A673 (cell line): Measurements from ENCODE around the gene PPOX. TPM values are rescaled to one million over a fixed set of nuclear protein-coding genes. Genes with fewer than 3 reads are reported as not detected.

ENCODE experiments used
- BruUV-seq: library from RNA; stranded (reverse); fragments of 400-500 nt; replicated peaks from 2 replicates; lab custom pipeline; 2021; lab: Mats Ljungman, UMichigan
- CTCF ChIA-PET: fragments of 300-600 bp; sonication (Branson Sonifier 250); formaldehyde crosslinking; loops from one replicate; lab custom pipeline; 2022; ENCODE audit warnings: antibody characterized with exemption; lab: Charles Lee
- POLR2A ChIA-PET: fragments of 300-600 bp; sonication (Branson Sonifier 250); formaldehyde crosslinking; loops from one replicate; lab custom pipeline; 2022; ENCODE audit warnings: antibody characterized with exemption; ENCODE audit not compliant: low non-redundant PET; lab: Charles Lee
- DNase-seq: peaks from one replicate; pipeline ENCODE4 v3.0.0-alpha.2; 2015; ENCODE audit warnings: low spot score
- H3K27ac ChIP-seq: fragments of 200-600 bp; sonication (generic); 2 replicates; pipeline ENCODE4 v1.5.1; 2016; ENCODE audit warnings: mixed run types, low read depth, mild to moderate bottlenecking, mixed read lengths, antibody characterized with exemption, low read length; ENCODE audit not compliant: poor library complexity, severe bottlenecking
- H3K27me3 ChIP-seq: fragments of 200-600 bp; sonication (generic); replicated peaks from 2 replicates; pipeline ENCODE4 v1.6.1; 2017; ENCODE audit warnings: mixed run types, low read depth, mild to moderate bottlenecking, mixed read lengths, antibody characterized with exemption, low read length; ENCODE audit not compliant: insufficient read depth, poor library complexity
- H3K36me3 ChIP-seq: fragments of 200-600 bp; sonication (generic); 2 replicates; pipeline ENCODE4 v1.6.1; 2016; ENCODE audit warnings: mixed run types, mild to moderate bottlenecking, mixed read lengths, antibody characterized with exemption, low read length; ENCODE audit not compliant: insufficient read depth, poor library complexity, severe bottlenecking
- H3K4me1 ChIP-seq: fragments of 200-600 bp; sonication (generic); 2 replicates; pipeline ENCODE4 v1.6.1; 2017; ENCODE audit warnings: mixed run types, mild to moderate bottlenecking, mixed read lengths, antibody characterized with exemption, low read length; ENCODE audit not compliant: insufficient read depth, poor library complexity, severe bottlenecking
- H3K4me3 ChIP-seq: fragments of 200-600 bp; sonication (generic); 2 replicates; pipeline ENCODE4 v1.5.1; 2016; ENCODE audit warnings: low read depth, mixed run types, mild to moderate bottlenecking, mixed read lengths, low read length; ENCODE audit not compliant: poor library complexity, severe bottlenecking
- H3K9me3 ChIP-seq: fragments of 200-600 bp; sonication (generic); 2 replicates; pipeline ENCODE4 v1.6.1; 2016; ENCODE audit warnings: mixed run types, low read depth, mild to moderate bottlenecking, mixed read lengths, antibody characterized with exemption, low read length; ENCODE audit not compliant: poor library complexity, severe bottlenecking
- EZH2 ChIP-seq: fragments of 200-600 bp; sonication (generic); IDR thresholded peaks from 2 replicates; pipeline ENCODE4 v1.6.1; 2017; ENCODE audit warnings: borderline replicate concordance, low read depth, mild to moderate bottlenecking, mixed read lengths, antibody characterized with exemption, low read length; ENCODE audit not compliant: poor library complexity, severe bottlenecking
- intact Hi-C: fragments of 100-400 bp; cut with micrococcal nuclease; formaldehyde crosslinking; loops from one replicate; pipeline ENCODE4 v1.10.0; 2022; ENCODE audit not compliant: unreplicated experiment
- total RNA-seq: library from RNA; stranded (reverse); gene quantifications from 2 replicates; pipeline ENCODE4 v1.2.3, GENCODE V29; 2021
- TF ChIP-seq, protein P1 (sequence below): fragments of 300-800, 200-600 bp; sonication (generic); conservative IDR thresholded peaks from 2 replicates; pipeline ENCODE4 v1.5.1; 2017; ENCODE audit warnings: low read depth, mild to moderate bottlenecking, antibody characterized with exemption, low read length, moderate library complexity, mixed read lengths

The PPOX gene
- total RNA-seq, 1 experiment from 2014 or later = 25.2 TPM

DNA sequence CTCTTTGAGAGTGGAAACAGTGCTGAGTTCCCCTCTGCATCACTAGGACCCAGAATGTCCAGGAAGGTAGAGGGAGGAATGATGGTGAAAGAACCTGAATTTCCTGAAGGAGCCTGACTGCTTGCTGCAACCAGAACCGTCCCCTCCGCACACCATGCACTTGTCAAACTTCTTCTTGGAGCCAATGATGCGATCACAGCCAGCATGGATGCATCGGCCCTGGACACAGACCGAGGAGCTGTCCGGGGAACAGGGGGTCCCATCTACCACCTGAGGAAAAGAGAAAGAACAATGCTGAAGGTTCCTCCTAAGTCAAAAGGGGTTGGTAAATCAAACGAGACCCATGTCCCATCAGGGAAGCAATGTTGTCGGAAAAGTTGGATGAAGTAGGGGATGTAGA lies 25.7 kb downstream of the PPOX start:
- TF ChIP-seq, protein P1, sequence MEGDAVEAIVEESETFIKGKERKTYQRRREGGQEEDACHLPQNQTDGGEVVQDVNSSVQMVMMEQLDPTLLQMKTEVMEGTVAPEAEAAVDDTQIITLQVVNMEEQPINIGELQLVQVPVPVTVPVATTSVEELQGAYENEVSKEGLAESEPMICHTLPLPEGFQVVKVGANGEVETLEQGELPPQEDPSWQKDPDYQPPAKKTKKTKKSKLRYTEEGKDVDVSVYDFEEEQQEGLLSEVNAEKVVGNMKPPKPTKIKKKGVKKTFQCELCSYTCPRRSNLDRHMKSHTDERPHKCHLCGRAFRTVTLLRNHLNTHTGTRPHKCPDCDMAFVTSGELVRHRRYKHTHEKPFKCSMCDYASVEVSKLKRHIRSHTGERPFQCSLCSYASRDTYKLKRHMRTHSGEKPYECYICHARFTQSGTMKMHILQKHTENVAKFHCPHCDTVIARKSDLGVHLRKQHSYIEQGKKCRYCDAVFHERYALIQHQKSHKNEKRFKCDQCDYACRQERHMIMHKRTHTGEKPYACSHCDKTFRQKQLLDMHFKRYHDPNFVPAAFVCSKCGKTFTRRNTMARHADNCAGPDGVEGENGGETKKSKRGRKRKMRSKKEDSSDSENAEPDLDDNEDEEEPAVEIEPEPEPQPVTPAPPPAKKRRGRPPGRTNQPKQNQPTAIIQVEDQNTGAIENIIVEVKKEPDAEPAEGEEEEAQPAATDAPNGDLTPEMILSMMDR = no peak
- no peak for TF ChIP-seq EZH2
- BruUV-seq = no TSS peak
- H3K4me1 ChIP-seq = peaks cover 15% of the 10 kb centered on the region
- intact Hi-C loops = loop anchor here (1.0 kb wide), 1 partner anchor 33 kb away; no protein-coding TSS in a partner anchor
- ChIA-PET POLR2A (no interaction called here), CTCF (interaction anchor here (0.5 kb wide), 1 partner anchor 25 kb away, joined by 8 read pairs; no protein-coding TSS in a partner anchor)
- H3K27ac ChIP-seq = no peak overlapping the region
- H3K9me3 ChIP-seq = no peaks in the 10 kb centered on the region
- peaks cover 53% of the 10 kb centered on the region for H3K36me3 ChIP-seq
- DNase-seq = no peak
- H3K4me3 ChIP-seq = no peak overlapping the region
- H3K27me3 ChIP-seq = no peaks in the 10 kb centered on the region

DNA sequence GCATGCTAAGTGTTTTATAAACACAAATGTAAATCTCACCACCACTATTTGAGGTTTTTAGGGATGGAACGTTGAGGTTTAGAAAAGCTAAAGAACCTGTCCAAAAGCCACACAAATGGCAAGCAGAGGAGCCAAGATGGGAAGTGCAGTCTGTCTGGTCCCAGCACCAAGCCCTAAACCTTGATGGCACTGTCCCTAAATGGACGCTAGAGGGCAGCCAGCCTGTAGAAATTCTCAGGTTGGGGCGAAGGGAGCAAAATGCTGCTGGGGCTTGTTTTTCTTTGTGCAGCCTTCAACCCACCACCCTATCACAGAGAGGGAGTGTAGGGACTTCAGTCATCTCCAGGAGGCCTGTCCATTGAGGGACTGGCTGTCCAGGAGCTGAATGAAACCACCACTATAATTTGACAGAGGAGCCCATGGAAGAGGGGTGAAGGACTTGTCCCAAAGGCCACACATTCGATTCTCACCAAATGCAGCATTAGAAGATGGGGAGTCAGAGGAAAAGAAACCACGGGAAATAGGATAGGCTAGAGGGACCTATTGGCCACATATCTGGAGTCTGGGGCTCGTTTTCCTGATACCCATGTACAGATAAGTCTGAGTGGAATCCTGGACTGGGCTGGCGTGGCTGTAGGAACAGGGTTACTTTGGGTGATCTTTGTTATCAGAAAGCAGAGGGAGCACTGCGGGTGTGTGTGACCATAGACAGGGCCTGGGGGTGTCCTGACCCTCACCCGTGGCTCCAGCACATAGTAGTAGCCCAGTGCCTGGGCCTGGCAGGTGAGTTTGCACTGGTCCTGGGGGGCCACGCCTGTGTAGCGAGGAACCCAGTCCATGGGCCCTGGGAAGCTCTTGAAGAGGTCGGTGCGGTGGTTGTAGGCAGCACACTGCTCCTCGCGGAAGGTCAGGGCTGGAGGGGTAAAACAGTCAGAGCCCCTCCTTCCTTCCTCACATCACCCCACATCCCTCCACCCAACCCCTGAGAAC lies 26.5 kb downstream of the PPOX start:
- Histone ChIP-seq H3K4me1 (peaks cover 21% of the 10 kb centered on the region), H3K27ac (no peak overlapping the region), H3K27me3 (no peaks in the 10 kb centered on the region), H3K9me3 (no peaks in the 10 kb centered on the region), H3K36me3 (peaks cover 53% of the 10 kb centered on the region), H3K4me3 (no peak overlapping the region)
- ChIA-PET POLR2A (no interaction called here), CTCF (no interaction called here)
- DNase-seq = peak; percentile 85
- no TSS peak for BruUV-seq
- TF ChIP-seq, protein P1 = peak; percentile 91
- TF ChIP-seq EZH2 = no peak
- intact Hi-C loops = loop anchor here (1.0 kb wide), 1 partner anchor 33 kb away; no protein-coding TSS in a partner anchor

DNA sequence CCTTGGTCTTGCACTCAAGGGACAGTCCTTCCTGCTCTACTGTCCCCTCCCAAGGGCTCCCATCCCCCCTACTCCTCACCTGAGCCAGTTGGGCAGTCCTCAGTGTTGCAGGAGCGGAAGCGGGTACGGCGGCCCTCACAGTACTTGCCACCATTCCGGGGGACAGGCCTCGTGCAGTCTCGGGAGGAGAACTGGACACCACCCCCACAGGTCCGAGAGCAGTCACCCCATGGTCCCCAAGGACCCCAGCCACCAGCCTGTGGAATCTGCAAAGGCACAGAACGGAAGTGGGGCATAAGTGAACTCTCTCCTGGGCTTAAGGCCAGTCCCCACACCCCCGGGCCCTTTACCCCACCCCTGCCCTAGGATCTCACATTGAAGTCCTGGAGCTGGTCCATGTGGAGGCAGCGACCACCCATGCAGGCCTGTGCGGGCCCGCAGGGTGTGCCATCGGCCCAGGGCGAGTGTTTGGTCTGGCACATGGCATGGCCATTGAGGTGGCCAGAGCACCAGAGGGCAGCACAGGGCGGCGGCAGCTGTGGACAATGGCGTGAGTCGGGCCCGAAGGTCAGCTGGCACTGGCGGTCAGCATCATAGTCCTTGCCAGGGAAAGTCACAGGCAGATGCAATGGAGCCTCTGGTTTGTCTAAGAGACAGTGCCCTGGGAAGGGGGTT lies 27.5 kb downstream of the PPOX start:
- TF ChIP-seq, protein P1 = no peak
- TF ChIP-seq EZH2 = no peak
- Histone ChIP-seq H3K4me3 (no peak overlapping the region), H3K27me3 (no peaks in the 10 kb centered on the region), H3K27ac (no peak overlapping the region), H3K9me3 (no peaks in the 10 kb centered on the region), H3K36me3 (peaks cover 53% of the 10 kb centered on the region), H3K4me1 (peaks cover 25% of the 10 kb centered on the region)
- BruUV-seq = no TSS peak
- intact Hi-C loops = no loop called here
- ChIA-PET POLR2A (interaction anchor here (0.8 kb wide), 1 partner anchor 13 kb away, joined by 3 read pairs; no protein-coding TSS in a partner anchor), CTCF (interaction anchor here (0.5 kb wide), 1 partner anchor 243 kb away, joined by 5 read pairs; no protein-coding TSS in a partner anchor)
- DNase-seq = no peak
